Measurements from ENCODE around the gene SERPINC1. TPM values are rescaled to one million over a fixed set of nuclear protein-coding genes. Genes with fewer than 3 reads are reported as not detected.
"Not testable (repeated sequence)": the region's sequence is repeated elsewhere in the genome, so short reads cannot be mapped to it uniquely, and the experiment has no call there.

Gene SERPINC1
- total and polyA plus RNA-seq, 2 of the 13 experiments (the other 11 are each of a cell fraction or from before 2014, with no cell fraction given), result 142 to 205 TPM

DNA sequence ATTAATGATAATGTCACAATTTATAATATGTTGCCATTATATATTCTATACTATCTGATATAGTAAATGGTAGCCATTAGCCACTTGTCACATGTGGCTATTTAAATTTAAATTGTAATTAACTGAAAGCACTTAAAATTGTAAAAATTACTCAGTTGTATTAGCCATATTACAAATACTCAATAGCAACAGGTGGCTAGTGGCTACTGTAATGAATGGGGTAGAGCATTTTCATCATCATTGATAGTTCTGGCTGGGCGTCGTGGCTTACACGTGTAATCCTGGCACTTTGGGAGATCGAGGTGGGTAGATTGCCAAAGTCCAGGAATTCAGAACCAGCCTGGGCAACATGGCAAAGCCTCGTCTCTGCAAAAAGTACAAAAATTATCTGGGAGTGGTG is 32.4 kb downstream of the SERPINC1 start:
- no peaks in the 10 kb centered on the region for H3K4me1 ChIP-seq (ENCODE audit: insufficient read depth, low read length)
- H3K9me3 ChIP-seq (ENCODE audit: low read length), result no peaks in the 10 kb centered on the region
- in situ Hi-C loops (cut with HindIII; ENCODE audit: extremely low pct_ligation_motif_present, low pct_unique_long_range_greater_than_20kb) (no loop called here), intact Hi-C loops (cut with micrococcal nuclease; ENCODE audit: unreplicated experiment) (no loop called here)
- H3K4me3 ChIP-seq (replicated peaks in 1 of 3; ENCODE audit: insufficient read depth in 1 of 3, low read depth in 2 of 3, low read length in 3 of 3), result no peak overlapping the region
- no peak overlapping the region for H2AFZ ChIP-seq (ENCODE audit: low read length)
- peaks cover 8 to 14% of the 10 kb centered on the region in 2 experiments for H3K36me3 ChIP-seq (replicated peaks in 1 of 2; ENCODE audit: control insufficient read depth in 1 of 2, insufficient read depth in 2 of 2, low read length in 2 of 2)
- BruUV-seq (replicated peaks), result no TSS peak
- 96% methylated on average over 5 of the region's 5 CpGs for WGBS (ENCODE audit: low lambda C conversion rate)
- POLR2A ChIA-PET, result interaction anchor here (1.0 kb wide), 1 partner anchor 16 kb away, joined by 3 read pairs; the partner anchor contains the start of gene ZBTB37
- CTCF ChIA-PET (ENCODE audit: low intra/inter-chr PET ratio, low total read pairs), result no interaction called here
- DNase-seq (ENCODE audit: low spot score) (no peak), FAIRE-seq (no peak), ATAC-seq (no peak)
- H3K27ac ChIP-seq (ENCODE audit: extremely low read length, insufficient read depth, low read length), result no peak overlapping the region
- TF ChIP-seq DBP (CRISPR knock-in tag; IDR thresholded peaks at IDR 0.05; ENCODE audit: not compliant biosample characterization) (no peak), DPF2 (CRISPR knock-in tag; IDR thresholded peaks at IDR 0.05; ENCODE audit: borderline replicate concordance, low read depth) (no peak), ZNF737 (CRISPR knock-in tag; IDR thresholded peaks at IDR 0.05; ENCODE audit: borderline replicate concordance) (no peak)
- no peak overlapping the region for H3K4me2 ChIP-seq (ENCODE audit: low read depth, low read length)
- H3K9ac ChIP-seq (ENCODE audit: insufficient read depth, low read depth, low read length), result no peak overlapping the region
- H4K20me1 ChIP-seq (ENCODE audit: insufficient read depth, low read length), result no peaks in the 10 kb centered on the region
- H3K27me3 ChIP-seq (ENCODE audit: control insufficient read depth in 1 of 2, insufficient read depth in 2 of 2, low read length in 2 of 2), result no peaks in the 10 kb centered on the region
- no peaks in the 10 kb centered on the region for H3K79me2 ChIP-seq (ENCODE audit: insufficient read depth, low read length)

GRCh38 chr1:173881117-173881516 is 36.0 kb downstream of the SERPINC1 start:
- POLR2A ChIA-PET; CTCF ChIA-PET (ENCODE audit: low intra/inter-chr PET ratio, low total read pairs); H3K79me2 ChIP-seq (ENCODE audit: insufficient read depth, low read length); H4K20me1 ChIP-seq (ENCODE audit: insufficient read depth, low read length); ATAC-seq; DNase-seq (ENCODE audit: low spot score); H2AFZ ChIP-seq (ENCODE audit: low read length); BruUV-seq (replicated peaks); H3K4me3 ChIP-seq (replicated peaks in 1 of 3; ENCODE audit: insufficient read depth in 1 of 3, low read depth in 2 of 3, low read length in 3 of 3); H3K4me1 ChIP-seq (ENCODE audit: insufficient read depth, low read length); intact Hi-C loops (cut with micrococcal nuclease; ENCODE audit: unreplicated experiment); H3K27ac ChIP-seq (ENCODE audit: extremely low read length, insufficient read depth, low read length); H3K9ac ChIP-seq (ENCODE audit: insufficient read depth, low read depth, low read length); H3K27me3 ChIP-seq (ENCODE audit: control insufficient read depth in 1 of 2, insufficient read depth in 2 of 2, low read length in 2 of 2); H3K9me3 ChIP-seq (ENCODE audit: low read length); in situ Hi-C loops (cut with HindIII; ENCODE audit: extremely low pct_ligation_motif_present, low pct_unique_long_range_greater_than_20kb); H3K4me2 ChIP-seq (ENCODE audit: low read depth, low read length); FAIRE-seq: not testable (repeated sequence)
- peaks cover 6 to 22% of the 10 kb centered on the region in 2 experiments; a peak in 4 of 5 replicates for H3K36me3 ChIP-seq (replicated peaks in 1 of 2; ENCODE audit: control insufficient read depth in 1 of 2, insufficient read depth in 2 of 2, low read length in 2 of 2)
- WGBS (ENCODE audit: low lambda C conversion rate), result 96% methylated on average over 4 of the region's 4 CpGs

All from HepG2 (cell line).